Stimulated activated CD4-positive, alpha-beta T cell treated with anti-CD3 and anti-CD28 coated beads, Interleukin-4, amount 100 ng/mL, for 1 hour (primary cell): ENCODE results near the gene NBL1.

Experiments
- DNase-seq: peaks from one replicate; pipeline ENCODE4 v3.0.0-alpha.2; 2020

The NBL1 gene

DNA sequence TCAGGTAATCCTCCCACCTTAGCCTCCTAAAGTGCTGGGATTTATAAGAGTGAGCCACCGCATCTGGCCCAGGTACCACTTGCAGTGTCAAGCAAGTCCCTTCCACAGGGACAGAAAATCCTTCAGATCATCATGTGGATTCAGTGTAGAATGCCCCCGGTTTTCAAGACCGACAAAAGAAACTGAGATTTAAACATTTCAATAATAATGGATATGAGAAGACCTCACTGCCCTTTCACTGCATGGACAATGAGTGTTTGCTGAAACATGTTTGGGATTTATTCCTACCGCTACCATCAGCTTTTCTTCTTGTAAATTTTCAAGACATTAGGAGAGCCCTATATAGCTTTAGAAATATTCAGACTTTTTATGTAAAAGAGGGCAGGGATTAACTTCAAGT lies 62.0 kb downstream of the NBL1 start:
- DNase-seq: no peak
